Right ventricle myocardium inferior (tissue), 1 donor: Measurements from ENCODE around the gene SLC10A6. TPM values are rescaled to one million over a fixed set of nuclear protein-coding genes. Genes with fewer than 3 reads are reported as not detected.

Source experiments
- ATAC-seq: fragments of 200-7000 bp; cut with Tn5 transposase; one replicate; pipeline ENCODE4 v1.9.1; 2020; ENCODE audit warnings: mild to moderate bottlenecking, moderate library complexity
- DNase-seq: peaks from one replicate; pipeline ENCODE4 v3.0.0; 2021; ENCODE audit errors: missing footprints
- intact Hi-C: fragments of 100-400 bp; cut with DNase I; formaldehyde crosslinking; loops from one replicate; pipeline ENCODE4 v1.11.0; 2022
- total RNA-seq: library from RNA; stranded (reverse); fragmentation: NEBNext Ultra II Directional; extraction: Animal tissue kit (Norgen Biotek cat#: 25700); gene quantifications from one replicate; pipeline ENCODE4 v1.2.1, GENCODE V29; 2021
- donor health status: DM: no; HTN: yes; CAD: no; lungs with severe emphysema.

The SLC10A6 gene
- total RNA-seq, 1 donor from 2014 or later: 0.35 TPM

DNA sequence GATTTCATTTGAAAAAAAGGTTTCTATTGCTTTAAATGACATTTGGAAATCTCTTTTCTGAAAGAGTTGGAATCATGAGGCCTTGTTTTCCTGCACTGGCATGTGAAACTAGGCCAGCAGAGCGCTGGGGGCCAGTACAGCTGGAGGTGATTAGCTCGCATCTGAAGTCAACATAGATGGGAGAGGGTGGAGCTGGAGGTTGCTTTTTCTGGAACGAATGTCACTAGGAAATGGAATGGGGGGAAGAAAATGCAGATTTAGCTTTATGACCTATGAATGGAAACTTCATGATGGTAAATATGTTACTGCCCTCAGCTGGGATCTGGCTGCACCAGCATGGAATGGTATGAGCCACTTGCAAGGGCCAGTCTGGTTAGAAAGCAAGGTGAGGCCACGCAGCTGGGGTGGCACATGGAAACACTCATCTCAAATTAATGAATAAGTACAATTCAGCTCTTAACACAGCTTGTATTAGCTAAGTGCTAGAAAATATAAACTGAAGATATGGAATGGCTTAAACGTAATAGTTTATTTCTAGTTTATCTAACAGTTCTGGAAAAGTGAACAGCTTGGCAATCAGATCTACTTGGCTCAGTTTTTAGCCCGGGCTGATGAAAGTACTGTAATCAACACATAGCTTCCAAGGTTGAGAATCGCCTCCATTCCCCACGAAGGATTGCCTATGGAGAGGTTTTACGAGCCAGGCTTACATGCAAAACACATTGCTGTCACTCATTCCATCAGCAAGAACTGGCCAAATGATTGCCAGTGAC is 32.5 kb downstream of the SLC10A6 start:
- intact Hi-C loops: no loop called here
- peak; percentile 80 for ATAC-seq
- DNase-seq: no peak

DNA sequence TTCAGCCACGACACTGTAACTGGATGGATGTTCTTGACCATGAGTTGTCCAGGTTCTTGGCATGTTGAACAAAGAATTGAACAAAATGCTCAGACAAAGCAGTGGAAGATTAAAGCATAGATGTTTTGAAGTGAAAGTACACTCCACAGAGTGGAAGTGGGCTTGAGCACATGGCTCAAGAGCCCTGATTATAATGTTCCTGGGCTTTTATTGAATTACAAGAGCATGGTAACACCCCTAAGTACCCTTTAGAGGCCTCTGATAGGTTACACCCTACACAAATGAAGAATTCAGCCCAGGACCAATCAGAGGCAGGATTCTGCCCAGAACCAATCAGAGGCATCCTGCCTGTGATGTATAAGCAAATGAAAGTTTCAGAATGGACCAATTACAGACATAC is 33.5 kb downstream of the SLC10A6 start:
- intact Hi-C loops: no loop called here
- no peak for DNase-seq
- no peak for ATAC-seq

DNA sequence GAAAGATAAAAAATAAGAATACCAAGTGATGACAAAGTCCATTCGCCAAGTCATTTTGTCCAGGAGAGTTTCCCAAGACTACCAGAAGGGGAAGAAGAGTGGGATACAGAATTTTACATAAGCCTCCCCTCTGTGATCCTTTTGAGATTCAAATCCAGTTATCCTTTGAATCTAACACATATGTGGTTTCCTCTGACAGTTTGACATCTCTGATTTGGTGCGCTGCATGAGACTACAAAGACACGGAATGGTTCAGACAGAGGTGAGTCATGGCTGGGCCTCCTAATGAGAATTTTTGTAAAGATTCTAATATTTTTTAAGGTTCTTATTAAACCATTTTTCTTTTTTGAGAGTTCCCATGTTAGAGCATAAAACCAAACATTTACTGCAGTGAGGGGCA is 38.3 kb downstream of the SLC10A6 start:
- no peak for ATAC-seq
- DNase-seq: no peak
- intact Hi-C loops: no loop called here

DNA sequence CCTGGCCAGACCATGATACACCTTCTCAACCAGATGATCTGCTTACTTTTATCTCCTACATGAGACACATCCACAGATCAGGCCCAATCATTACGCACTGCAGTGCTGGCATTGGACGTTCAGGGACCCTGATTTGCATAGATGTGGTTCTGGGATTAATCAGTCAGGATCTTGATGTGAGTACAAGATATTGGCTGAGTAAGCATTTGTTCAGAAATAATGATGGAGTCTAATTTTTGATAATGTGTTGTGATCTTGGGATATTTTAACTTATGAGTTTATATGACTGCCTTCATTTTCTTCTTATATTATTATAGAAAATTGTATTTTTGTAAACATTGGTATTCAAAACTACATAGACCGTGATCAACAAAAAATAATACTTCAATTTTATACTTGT is 39.4 kb downstream of the SLC10A6 start:
- DNase-seq (no peak), ATAC-seq (no peak)
- intact Hi-C loops: no loop called here

DNA sequence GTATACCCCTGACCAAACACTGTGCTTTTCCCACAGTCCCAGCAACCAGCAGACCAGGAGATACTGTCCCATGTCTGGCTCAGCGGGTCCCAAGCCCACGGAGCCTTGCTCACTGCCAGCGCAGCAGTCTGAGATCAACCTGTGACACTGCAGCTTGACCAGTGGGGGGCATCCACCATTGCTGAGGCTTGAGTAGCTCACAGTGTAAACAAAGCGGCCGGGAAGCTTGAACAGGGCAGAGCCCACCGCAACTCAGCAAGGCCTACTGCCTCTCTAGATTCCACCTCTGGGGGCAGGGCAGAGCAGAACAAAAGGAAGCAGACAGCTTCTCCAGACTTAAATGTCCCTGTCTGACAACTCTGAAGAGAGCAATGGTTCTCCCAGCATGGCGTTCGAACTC is 58.1 kb downstream of the SLC10A6 start:
- DNase-seq: no peak
- ATAC-seq: no peak
- intact Hi-C loops: no loop called here

DNA sequence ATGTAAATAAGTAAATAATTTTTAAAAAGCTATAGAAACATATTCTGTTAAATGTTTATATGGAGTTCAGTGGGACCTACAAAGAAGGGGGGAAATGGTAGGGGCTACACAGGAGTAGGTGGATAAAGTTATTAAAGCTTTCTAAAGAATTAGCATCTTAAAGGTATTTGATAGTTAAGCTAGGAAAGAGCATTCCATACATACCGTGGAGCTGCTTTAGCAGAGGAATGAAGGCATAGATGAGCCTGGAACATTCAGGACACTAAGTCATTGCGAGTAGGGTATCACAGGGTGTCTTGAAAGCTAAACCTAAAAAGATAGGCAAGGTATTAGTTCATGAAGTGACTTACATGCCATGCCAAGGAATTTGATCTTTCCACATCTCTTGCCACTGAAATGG is 60.4 kb downstream of the SLC10A6 start:
- intact Hi-C loops: no loop called here
- DNase-seq (no peak), ATAC-seq (no peak)

DNA sequence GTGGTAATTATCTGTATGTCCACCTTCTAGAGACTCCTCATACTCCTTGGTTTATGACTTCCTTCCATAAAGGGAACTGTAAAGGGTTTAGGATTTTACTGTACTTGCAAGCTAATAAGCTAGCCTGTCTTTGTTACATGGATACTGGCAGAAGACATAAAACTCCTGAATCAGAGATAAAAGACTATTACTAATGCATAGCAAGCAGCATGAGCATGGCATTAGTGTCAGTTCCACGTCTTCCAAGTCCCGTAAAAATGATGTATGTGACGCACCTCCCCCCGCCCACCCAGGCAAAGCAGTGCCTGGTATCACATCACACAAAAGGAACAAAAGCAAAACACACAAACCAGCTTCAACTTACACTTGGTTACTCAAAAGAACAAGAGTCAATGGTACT is 71.0 kb downstream of the SLC10A6 start:
- DNase-seq: no peak
- ATAC-seq: no peak
- intact Hi-C loops: no loop called here

DNA sequence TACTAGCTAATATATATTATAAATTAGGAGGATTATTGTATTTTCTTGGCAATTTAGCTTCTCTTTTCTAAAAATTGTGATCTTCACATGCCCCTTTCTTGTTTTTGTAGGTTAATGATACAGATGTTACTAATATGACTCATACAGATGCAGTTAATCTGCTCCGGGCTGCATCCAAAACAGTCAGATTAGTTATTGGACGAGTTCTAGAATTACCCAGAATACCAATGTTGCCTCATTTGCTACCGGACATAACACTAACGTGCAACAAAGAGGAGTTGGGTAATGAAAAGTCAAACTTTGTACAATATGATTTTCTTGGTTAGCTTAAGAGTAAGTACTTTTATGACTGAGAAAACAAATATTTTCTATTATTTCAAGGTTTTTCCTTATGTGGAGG is 74.1 kb downstream of the SLC10A6 start:
- intact Hi-C loops: no loop called here
- ATAC-seq (no peak), DNase-seq (no peak)

Other genes with a start within 250 kb of the SLC10A6 start
- 0.78 TPM for gene C4orf36, start 43.0 kb upstream of the SLC10A6 start, total RNA-seq
- 73.3 TPM for gene AFF1, start 85.6 kb upstream of the SLC10A6 start, total RNA-seq